Skin epidermis (tissue), 12 donors: ENCODE data around the gene CD300H.

Experiments
- H3K27ac ChIP-seq, 21 experiments: fragments of 200-600 bp; sonication (generic) in 11 of 21; one replicate each; pipeline ENCODE4 v1.5.0; 2020; ENCODE audit warnings: mild to moderate bottlenecking in 3 of 21, inconsistent platforms in 2 of 21, moderate library complexity in 2 of 21
- H3K4me3 ChIP-seq, 7 experiments: fragments of 200-600 bp; sonication (generic) in 2 of 7; one replicate each; pipeline ENCODE4 v1.5.0; 2020; ENCODE audit warnings: inconsistent platforms in 2 of 7, mild to moderate bottlenecking in 2 of 7, moderate library complexity in 1 of 7

The CD300H gene

DNA sequence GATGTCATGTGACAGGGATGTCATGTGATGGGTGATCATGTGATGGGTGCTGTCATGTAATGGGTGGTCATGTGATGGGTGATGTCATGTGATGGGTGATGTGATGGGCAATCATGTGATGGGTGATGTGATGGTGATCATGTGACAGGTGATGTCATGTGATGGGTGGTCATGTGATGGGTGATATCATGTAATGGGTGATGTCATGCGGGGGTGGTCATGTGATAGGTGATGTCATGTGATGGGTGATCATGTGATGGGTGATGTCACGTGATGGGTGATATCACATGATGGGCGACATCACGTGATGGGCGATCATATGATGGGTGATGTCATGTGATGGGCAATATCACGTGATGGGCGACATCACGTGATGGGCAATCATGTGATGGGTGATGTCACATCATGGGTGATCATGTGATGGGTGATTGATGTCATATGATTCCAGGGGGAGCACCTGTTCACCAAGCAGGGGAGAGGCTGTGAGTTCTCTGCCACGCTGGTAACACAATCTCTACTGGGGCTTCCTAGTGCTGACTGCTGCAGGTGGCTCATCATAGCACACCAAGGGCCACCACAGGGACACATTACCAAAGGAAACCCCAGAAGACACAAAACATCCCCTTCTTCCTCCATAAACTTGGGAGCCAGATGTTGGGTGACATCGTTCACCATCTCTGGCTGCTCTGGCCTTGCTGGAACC, 52.5 kb downstream of the CD300H start:
- no peak overlapping the region for H3K4me3 ChIP-seq
- no peak overlapping the region for H3K27ac ChIP-seq

DNA sequence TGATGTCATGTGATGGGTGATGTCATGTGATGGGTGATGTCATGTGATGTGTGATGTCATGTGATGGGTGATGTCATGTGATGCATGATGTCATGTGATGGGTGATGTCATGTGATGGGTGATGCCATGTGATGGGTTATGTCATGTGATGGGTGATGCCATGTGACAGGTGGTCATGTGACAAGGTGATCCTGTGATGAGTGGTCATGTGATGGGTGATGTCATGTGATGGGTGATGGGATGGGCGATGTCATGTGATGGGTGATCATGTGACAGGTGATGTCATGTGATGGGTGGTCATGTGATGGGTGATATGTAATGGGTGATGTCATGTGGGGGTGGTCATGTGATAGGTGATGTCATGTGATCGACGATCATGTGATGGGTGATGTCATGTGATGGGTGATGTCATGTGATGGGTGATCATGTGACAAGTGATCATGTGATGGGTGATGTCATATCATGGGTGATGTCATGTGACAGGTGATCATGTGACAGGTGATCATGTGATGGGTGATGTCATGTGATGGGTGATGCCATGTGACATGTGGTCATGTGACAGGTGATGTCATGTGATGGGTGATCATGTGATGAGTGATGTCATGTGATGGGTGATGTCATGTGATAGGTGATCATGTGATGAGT, 53.2 kb downstream of the CD300H start:
- no peak overlapping the region for H3K4me3 ChIP-seq

GRCh38 chr17:74512624-74513091, 54.7 kb downstream of the CD300H start:
- Histone ChIP-seq H3K4me3 (no peak overlapping the region), H3K27ac (no peak overlapping the region)

More for the DNA sequence above, 53.2 kb downstream of the CD300H start:
- no peak overlapping the region for H3K27ac ChIP-seq

GRCh38 chr17:74512036-74512435, 55.3 kb downstream of the CD300H start:
- Histone ChIP-seq H3K4me3 (no peak overlapping the region), H3K27ac (peak overlapping the region in 1 of 21 experiments; percentile 33)
